Testis (tissue), 2 donors: Measurements from ENCODE around the gene TYW1B.
"Not testable (repeated sequence)": the region's sequence is repeated elsewhere in the genome, so short reads cannot be mapped to it uniquely, and the experiment has no call there.

ENCODE experiments used
- CTCF ChIP-seq, 3 experiments: fragments of 450-650 bp in 2 of 3; fragments of 200-600 bp in 1 of 3; sonication (generic) in 1 of 3; IDR thresholded peaks; one replicate each; pipeline ENCODE4 v1.5.1; 2016 to 2019; ENCODE audit warnings: antibody characterized with exemption in 3 of 3, mild to moderate bottlenecking in 2 of 3, moderate library complexity in 1 of 3
- POLR2A ChIP-seq: fragments of 450-650 bp; IDR thresholded peaks from one replicate; pipeline ENCODE4 v1.6.1; 2017; ENCODE audit warnings: antibody characterized with exemption, mild to moderate bottlenecking, moderate library complexity

GRCh38 chr7:72607988-72608387 is 220.0 kb downstream of the TYW1B start:
- not testable (repeated sequence) for TF ChIP-seq CTCF (IDR thresholded peaks at IDR 0.05); POLR2A
